IPS DF 4.7 (cell line): ENCODE measurements around the gene REV3L.
"Not testable (repeated sequence)": the region's sequence is repeated elsewhere in the genome, so short reads cannot be mapped to it uniquely, and the experiment has no call there.

Source experiments
- DNase-seq: peaks from one replicate; pipeline ENCODE4 v3.0.0-alpha.2; 2013; ENCODE audit warnings: low spot score; ENCODE audit errors: extremely low read depth

The REV3L gene

DNA sequence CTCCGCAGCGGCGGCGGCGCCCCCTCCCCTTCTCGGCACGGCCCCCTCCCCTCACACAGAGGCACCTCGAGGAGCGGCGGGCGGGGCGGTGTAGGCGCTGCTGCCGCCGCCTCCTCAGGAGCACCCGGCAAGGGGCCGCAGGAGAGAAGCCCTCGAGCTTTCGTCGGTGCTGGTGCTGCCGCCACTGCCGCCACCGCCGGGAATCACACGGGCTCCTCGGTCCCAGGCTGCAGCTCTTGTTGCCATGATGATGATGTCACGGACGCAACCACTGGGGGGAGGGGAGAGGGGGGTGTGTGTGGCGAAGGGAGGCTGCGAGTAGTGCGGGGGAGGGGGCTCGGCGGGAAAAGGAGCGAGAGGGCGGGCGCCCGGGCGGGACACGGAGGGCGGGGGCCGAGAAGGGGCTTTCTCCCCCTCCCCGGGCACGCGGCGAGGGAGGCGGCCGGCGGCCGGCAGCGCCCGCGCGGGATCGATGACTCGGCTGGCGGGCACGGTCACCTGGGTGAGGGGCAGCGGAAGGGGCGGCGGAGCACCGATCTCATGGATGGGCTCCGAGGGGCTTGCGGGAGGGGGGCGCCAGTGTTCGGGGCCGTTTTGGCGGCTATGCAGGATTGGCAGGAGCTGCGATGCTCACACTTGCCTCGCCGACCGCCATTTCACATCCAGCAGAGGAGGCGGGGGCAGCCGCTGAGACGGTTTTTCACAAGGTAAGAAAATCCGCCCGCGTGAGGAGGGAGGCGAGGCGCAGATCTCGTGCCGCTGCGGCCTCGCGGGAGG lies at the start of gene REV3L:
REV3L (minus strand) TSS at position 260 of the 777 bp plus-strand sequence. CDS start 330 bp downstream, outside the sequence.
- DNase-seq = no peak

GRCh38 chr6:111531185-111531584 lies 48.2 kb upstream of the REV3L start:
- no peak for DNase-seq

GRCh38 chr6:111530667-111531066 lies 47.6 kb upstream of the REV3L start:
- DNase-seq = no peak

DNA sequence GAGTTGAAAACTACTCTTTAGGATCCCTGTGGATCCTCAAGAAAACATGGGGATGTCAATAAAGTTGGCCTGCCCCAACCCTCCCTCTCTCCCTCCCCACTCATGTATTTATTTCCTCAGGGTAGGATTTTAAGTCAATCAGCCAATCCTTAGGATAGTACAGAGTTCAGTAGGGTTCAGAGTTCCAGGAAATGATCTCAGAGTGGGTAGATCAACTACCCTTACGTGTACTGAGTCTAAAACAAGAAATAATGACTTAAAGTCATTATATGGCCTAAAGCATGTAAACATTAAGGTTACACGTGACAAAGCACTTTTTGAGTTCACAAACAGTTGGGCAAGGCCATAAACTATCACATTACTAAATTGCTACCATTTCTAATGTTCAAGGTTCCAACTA lies 47.2 kb upstream of the REV3L start:
- no peak for DNase-seq

DNA sequence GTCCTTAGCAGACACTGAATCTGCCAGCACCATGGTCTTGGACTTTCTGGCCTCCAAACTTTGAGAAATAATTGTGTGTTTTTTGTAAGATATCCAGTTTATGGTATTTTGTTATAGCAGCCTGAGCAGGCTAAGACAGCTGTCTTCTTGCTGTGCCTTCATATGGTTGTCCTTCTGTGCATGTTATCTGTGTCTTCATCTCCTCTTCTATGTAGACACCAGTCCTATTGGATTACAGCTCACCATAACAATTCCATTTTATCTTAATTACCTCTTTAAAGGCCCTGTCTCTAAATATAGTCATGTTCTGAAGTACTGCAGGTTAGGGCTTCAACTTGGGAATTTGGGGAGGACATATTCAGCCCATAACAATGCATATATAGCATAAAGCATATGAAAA lies 44.3 kb upstream of the REV3L start:
- no peak for DNase-seq

- no peak for DNase-seq
Measured at GRCh38 chr6:111524735-111525134, 41.7 kb upstream of the REV3L start.

GRCh38 chr6:111524252-111524651 lies 41.2 kb upstream of the REV3L start:
- DNase-seq = no peak

DNA sequence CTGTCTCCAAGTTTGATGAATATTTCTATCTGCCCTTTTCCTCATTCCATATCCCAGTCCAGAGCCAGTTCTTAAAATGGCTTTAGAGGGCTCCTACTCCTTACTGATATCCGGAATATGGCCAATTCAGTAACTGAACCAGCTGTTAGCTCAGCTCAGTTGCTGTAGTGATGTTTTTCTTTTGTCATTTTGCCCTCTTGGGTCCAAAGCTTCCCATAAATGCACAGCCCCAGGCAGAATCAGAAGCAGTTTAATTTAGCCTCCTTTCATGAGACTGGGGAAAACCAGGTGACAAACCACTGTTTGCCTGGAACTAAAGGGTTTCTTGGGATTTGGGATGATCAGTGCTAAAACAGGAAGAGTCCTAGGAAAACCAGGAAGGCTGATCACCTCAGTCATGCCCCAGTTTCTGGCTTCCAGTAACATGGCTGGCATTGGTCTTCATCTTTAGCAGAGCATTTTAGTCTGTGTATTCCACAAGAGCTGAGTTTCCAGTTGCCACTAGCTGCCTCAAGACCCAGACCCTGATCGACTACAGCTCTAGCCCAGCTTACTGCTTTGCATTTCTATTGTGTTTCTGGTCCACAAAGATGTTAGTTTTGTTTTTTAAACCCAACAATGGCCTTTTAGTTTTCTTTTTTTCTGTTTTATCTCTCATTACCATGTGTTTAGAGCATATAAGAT lies 40.6 kb upstream of the REV3L start:
- no peak for DNase-seq

DNA sequence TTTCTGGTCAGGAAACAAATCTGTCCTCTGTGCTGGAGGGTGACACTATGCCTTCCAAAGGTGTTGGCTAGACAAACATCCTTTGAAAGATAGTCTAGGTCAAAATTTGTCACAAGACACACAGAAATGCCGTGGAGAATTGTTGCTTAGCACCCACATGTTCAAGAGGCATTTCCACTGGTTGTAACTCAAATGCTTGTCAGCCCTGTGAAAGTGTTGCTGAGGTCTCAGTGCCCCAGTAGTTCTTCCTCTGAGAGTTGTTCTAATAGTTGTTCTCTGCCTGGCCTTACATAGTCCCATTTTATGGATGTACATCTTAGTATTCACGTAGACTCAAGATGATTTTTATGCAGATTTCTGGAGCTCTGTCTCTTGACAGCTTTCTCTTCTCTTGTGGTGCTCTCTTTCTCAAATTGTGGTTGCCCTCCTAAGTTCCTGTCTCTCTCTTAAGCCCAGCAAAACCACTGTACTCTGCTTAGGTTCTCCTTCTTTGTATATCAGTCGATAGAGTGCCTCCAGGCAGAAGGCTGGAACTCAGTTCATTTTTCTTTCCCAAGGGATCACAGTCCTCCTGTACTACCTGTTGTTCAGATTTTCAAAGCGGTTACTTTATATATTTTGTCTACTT lies 39.5 kb upstream of the REV3L start:
- no peak for DNase-seq

DNA sequence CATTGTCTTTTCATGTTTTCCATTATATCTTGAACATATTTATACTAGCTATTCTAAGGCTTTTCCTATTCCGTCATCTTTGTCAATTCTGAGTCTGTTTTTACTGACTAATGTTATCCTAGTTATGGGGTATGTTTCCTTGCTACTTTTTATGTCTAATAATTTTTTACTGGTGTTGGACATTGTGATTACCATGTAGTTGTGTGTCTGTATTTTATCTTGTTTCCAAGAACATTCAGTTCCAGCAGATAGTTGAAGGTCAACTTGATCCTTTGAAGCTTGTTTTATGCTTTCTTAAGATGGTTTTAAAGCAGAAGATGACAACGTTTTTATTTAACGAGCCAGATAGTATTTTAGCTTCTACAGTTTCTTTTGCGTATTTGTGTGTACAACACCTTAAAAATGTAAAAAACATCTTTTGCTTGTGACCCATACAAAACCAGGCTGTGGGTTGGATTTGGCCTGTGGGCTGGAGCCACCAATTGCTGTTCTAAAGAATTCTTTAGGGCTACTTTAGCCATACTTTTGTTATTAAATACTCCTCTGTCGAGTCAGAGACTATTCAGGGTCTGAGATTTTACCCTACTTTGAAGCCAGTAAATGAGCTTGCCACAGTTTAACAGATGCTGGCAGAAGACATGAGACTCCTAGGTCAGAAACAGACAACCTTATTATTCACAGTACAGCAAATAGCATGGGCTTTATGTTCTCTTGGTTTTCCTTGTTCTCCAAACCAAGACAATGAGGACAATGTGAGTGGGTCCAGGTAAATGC lies 38.7 kb upstream of the REV3L start:
- DNase-seq = no peak

DNA sequence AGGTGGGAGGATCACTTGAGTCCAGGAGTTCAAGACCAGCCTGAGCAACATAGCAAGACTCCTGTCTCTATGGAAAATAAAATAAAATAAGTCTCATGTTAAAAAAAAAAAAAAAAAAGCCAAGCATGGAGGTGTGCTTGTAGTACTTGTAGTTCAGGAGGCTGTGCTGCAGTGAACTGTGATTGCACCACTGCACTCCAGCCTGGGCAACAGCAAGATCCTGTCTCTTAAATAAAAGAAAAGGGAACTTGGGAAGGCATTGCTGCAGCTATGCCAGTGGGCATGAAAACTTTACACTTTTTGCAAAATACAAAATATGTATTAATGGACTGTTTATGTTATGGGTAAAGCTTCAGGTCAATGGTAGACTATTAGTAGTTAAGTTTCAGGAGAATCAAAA lies 37.5 kb upstream of the REV3L start:
- no peak for DNase-seq

DNA sequence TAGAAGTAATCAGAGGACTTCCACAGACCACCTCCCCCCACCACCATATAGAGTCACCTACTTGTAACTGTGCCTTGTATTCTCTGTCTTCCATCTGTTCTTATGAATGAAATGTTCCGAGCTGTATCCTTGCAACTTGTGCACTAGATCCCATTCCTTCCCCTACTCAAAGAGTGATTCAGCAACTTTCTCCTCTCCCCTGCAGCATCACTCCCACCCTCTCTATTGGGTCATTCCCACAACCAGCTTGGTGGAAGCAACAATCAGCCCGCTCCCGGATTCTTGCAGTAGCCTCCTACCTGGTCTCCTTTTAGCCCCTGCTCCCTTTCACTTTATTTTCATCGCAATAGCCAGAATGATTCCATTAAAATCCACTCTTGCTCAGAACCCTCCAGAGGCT lies 34.9 kb upstream of the REV3L start:
- DNase-seq = no peak

GRCh38 chr6:111515259-111515658 lies 32.2 kb upstream of the REV3L start:
- no peak for DNase-seq

- not testable (repeated sequence) for DNase-seq
Measured at GRCh38 chr6:111514531-111514930, 31.5 kb upstream of the REV3L start.

DNA sequence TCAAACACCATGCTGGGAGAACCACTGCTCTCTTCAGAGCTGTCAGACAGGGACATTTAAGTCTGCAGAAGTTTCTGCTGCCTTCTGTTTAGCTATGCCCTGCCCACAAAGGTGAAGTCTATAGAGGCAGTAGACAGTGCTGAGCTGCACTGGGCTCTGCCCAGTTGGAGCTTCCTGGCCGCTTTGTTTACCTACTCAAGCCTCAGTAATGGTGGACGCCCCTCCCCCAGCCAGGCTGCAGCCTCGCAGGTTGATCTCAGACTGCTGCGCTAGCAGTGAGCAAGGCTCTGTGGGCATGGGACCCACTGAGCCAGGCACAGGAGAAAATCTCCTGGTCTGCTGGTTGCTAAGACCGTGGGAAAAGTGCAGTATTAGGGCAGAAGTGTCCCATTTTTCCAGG lies 24.2 kb upstream of the REV3L start:
- not testable (repeated sequence) for DNase-seq

GRCh38 chr6:111505498-111505897 lies 22.5 kb upstream of the REV3L start:
- DNase-seq = not testable (repeated sequence)

- no peak for DNase-seq
Measured at GRCh38 chr6:111503660-111504059, 20.6 kb upstream of the REV3L start.

GRCh38 chr6:111503194-111503593 lies 20.2 kb upstream of the REV3L start:
- DNase-seq = no peak

DNA sequence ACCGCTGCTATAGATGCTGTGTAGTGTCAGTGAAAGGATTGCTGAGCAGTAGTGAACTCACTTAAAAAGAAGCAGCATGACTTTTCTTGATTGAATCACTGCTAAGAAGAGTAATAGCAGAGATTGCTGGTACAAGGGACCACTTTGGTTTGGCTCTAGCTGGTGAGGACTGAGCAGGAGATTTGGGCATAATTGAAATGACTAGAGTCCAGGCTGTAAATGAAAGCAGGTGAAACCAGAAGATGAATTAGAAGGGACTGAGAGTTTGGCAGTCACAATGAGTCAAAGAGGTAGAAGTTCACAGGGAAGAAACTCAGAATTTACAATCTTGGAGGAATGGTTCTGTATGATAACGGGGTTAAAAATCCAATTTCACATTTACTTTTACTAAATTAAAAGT lies 19.1 kb upstream of the REV3L start:
- DNase-seq = no peak

DNA sequence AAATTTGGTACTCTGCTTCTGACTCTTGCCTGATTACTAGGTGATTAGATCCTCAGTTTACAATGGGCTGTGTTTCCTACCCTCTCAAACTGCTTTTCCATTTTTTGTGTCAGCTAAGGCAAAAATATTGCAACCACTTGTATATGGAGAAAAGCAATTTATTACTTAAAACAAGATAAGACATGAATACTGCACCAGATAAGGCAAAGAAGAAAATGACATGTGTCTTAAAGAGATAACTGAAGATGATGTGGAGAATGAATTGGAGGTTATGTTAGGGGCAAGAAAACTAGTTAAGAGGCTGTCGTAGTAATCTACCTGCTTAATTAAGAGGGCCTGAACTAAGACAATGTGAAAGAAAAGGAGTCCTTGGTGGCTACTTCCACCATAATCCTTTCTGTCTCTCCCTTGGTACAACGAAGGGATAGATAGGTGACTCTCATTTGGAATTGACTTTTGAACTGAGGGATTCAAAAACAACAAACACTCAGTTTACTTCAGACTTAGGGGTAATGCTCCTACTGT lies 16.3 kb upstream of the REV3L start:
- DNase-seq = no peak

- DNase-seq = no peak
Measured at GRCh38 chr6:111494951-111495635, 12.1 kb upstream of the REV3L start.
